HepG2 (cell line): ENCODE results near the gene RASA1. TPM values are rescaled to one million over a fixed set of nuclear protein-coding genes. Genes with fewer than 3 reads are reported as not detected.
A peak's percentile ranks its signal among the peaks of the same experiment; 100 is the strongest.

Experiments
- AHR ChIP-seq: IDR thresholded peaks from 2 replicates; pipeline ENCODE4 v1.6.1; 2018; ENCODE audit warnings: missing genetic modification reagents, missing compliant biosample characterization
- CEBPZ ChIP-seq: IDR thresholded peaks from 2 replicates; pipeline ENCODE4 v1.6.1; 2012; ENCODE audit warnings: low read length, improper control_type of control experiment
- DNMT1 ChIP-seq: sonication (generic); formaldehyde crosslinking; IDR thresholded peaks from 2 replicates; pipeline ENCODE4 v1.5.1; 2020; ENCODE audit warnings: mild to moderate bottlenecking, missing genetic modification reagents
- ERF ChIP-seq: IDR thresholded peaks from 2 replicates; pipeline ENCODE4 v1.6.1; 2018; ENCODE audit warnings: missing biosample characterization, missing genetic modification reagents
- FOXM1 ChIP-seq: sonication (generic); formaldehyde crosslinking; IDR thresholded peaks from 2 replicates; pipeline ENCODE4 v1.5.0; 2020; ENCODE audit warnings: missing genetic modification reagents
- GABPB1 ChIP-seq: IDR thresholded peaks from 2 replicates; pipeline ENCODE4 v1.6.1; 2016; ENCODE audit warnings: mild to moderate bottlenecking, missing genetic modification reagents, moderate library complexity, missing compliant biosample characterization
- HDAC2 ChIP-seq: sonication (generic); formaldehyde crosslinking; IDR thresholded peaks from 2 replicates; pipeline ENCODE4 v1.4.0; 2020; ENCODE audit warnings: missing genetic modification reagents
- HES4 ChIP-seq: sonication (generic); formaldehyde crosslinking; IDR thresholded peaks from 2 replicates; pipeline ENCODE4 v1.9.0; 2021; ENCODE audit warnings: mild to moderate bottlenecking, missing genetic modification reagents, borderline replicate concordance
- JUN ChIP-seq: sonication (generic); formaldehyde crosslinking; IDR thresholded peaks from 2 replicates; pipeline ENCODE4 v1.4.0; 2020; ENCODE audit warnings: mild to moderate bottlenecking, missing genetic modification reagents
- KAT2B ChIP-seq: fragments of 150-350 bp; IDR thresholded peaks from 2 replicates; pipeline ENCODE4 v1.6.1; 2014; ENCODE audit warnings: low read depth, low read length, borderline replicate concordance
- NPAS2 ChIP-seq: sonication (generic); formaldehyde crosslinking; IDR thresholded peaks from 2 replicates; pipeline ENCODE4 v1.8.0; 2022; ENCODE audit warnings: mild to moderate bottlenecking, missing genetic modification reagents, borderline replicate concordance
- PHF8 ChIP-seq: sonication (generic); formaldehyde crosslinking; IDR thresholded peaks from 2 replicates; pipeline ENCODE4 v1.5.0; 2020; ENCODE audit warnings: missing genetic modification reagents
- RELA ChIP-seq: sonication (generic); formaldehyde crosslinking; IDR thresholded peaks from 2 replicates; pipeline ENCODE4 v1.4.0; 2020; ENCODE audit warnings: missing genetic modification reagents
- SIX4 ChIP-seq: sonication (generic); formaldehyde crosslinking; IDR thresholded peaks from 2 replicates; pipeline ENCODE4 v1.4.0; 2020; ENCODE audit warnings: missing genetic modification reagents
- SKI ChIP-seq: fragments of 450-650 bp; IDR thresholded peaks from one replicate; pipeline ENCODE4 v1.6.1; 2018; ENCODE audit warnings: mild to moderate bottlenecking; ENCODE audit not compliant: partially characterized antibody
- SNAPC5 ChIP-seq: sonication (generic); formaldehyde crosslinking; IDR thresholded peaks from 2 replicates; pipeline ENCODE4 v1.8.1; 2023; ENCODE audit warnings: mild to moderate bottlenecking, missing genetic modification reagents, borderline replicate concordance
- TERF1 ChIP-seq: sonication (generic); formaldehyde crosslinking; IDR thresholded peaks from 2 replicates; pipeline ENCODE4 v1.8.0; 2022; ENCODE audit warnings: mild to moderate bottlenecking, missing genetic modification reagents, moderate library complexity
- WIZ ChIP-seq: sonication (generic); formaldehyde crosslinking; IDR thresholded peaks from 2 replicates; pipeline ENCODE4 v1.5.1; 2020; ENCODE audit warnings: mild to moderate bottlenecking, missing genetic modification reagents
- ZNF362 ChIP-seq: sonication (generic); formaldehyde crosslinking; IDR thresholded peaks from 2 replicates; pipeline ENCODE4 v1.4.0; 2020; ENCODE audit warnings: missing genetic modification reagents, mild to moderate bottlenecking, borderline replicate concordance
- ZNF431 ChIP-seq: sonication (generic); formaldehyde crosslinking; IDR thresholded peaks from 2 replicates; pipeline ENCODE4 v1.9.0; 2022; ENCODE audit warnings: missing genetic modification reagents, low read depth, mild to moderate bottlenecking, borderline replicate concordance
- ZNF83 ChIP-seq: sonication (generic); formaldehyde crosslinking; IDR thresholded peaks from 2 replicates; pipeline ENCODE4 v1.4.0; 2020; ENCODE audit warnings: missing genetic modification reagents, mild to moderate bottlenecking, borderline replicate concordance
- ZXDC ChIP-seq: sonication (generic); formaldehyde crosslinking; IDR thresholded peaks from 2 replicates; pipeline ENCODE4 v1.5.0; 2020; ENCODE audit warnings: mild to moderate bottlenecking, missing genetic modification reagents
- polyA plus RNA-seq, 8 experiments: library from polyadenylated mRNA; depleted of rRNA in 3 of 8; stranded (reverse) in 7 of 8; unstranded in 1 of 8; fragments of >200 nt; fragmentation: Illumina TruSeq in 4 of 8; extraction: Trizol in 4 of 8; gene quantifications; 2 replicates each; pipeline versions ENCODE4 v1.2.1 to v1.2.3, GENCODE V29; 2011 to 2016; ENCODE audit warnings: low read depth in 4 of 8, missing spikeins in 1 of 8, mixed read lengths in 1 of 8; ENCODE audit not compliant: insufficient read depth in 1 of 8
- total RNA-seq, 5 experiments: library from RNA; depleted of rRNA; stranded (reverse); fragments of >200 nt; fragmentation: Illumina TruSeq; extraction: Trizol; gene quantifications; 2 replicates each; pipeline ENCODE4 v1.2.3, GENCODE V29; 2016; ENCODE audit warnings: low read depth in 1 of 5

The RASA1 gene
- total and polyA plus RNA-seq, 2 of the 13 experiments (the other 11 are each of a cell fraction or from before 2014, with no cell fraction given), result 19.5 to 20.5 TPM

- TF ChIP-seq GABPB1, result peak; percentile 88
- no peak for TF ChIP-seq ZXDC (CRISPR knock-in tag)
- TF ChIP-seq SIX4 (CRISPR knock-in tag), result no peak
- TF ChIP-seq DNMT1 (CRISPR knock-in tag), result no peak
- TF ChIP-seq RELA (CRISPR knock-in tag), result no peak
- no peak for TF ChIP-seq WIZ (CRISPR knock-in tag)
- TF ChIP-seq AHR (CRISPR knock-in tag), result no peak; the same call in 1 of the 2 replicates
- no peak for TF ChIP-seq SKI
- TF ChIP-seq HDAC2 (CRISPR knock-in tag), result peak; percentile 43
- no peak for TF ChIP-seq CEBPZ
- no peak for TF ChIP-seq FOXM1 (CRISPR knock-in tag)
- no peak for TF ChIP-seq JUN (CRISPR knock-in tag)
- TF ChIP-seq HES4 (CRISPR knock-in tag), result no peak; the same call in 1 of the 2 replicates
- no peak for TF ChIP-seq ZNF83
- no peak for TF ChIP-seq NPAS2
- no peak for TF ChIP-seq TERF1 (CRISPR knock-in tag)
- no peak for TF ChIP-seq SNAPC5
- TF ChIP-seq KAT2B, result no peak
- TF ChIP-seq ERF (CRISPR knock-in tag), result peak; percentile 70; the same call in 1 of the 2 replicates
- peak; percentile 39; the same call in 1 of the 2 replicates for TF ChIP-seq ZNF431 (CRISPR knock-in tag)
- TF ChIP-seq ZNF362, result peak; percentile 28; the same call in 1 of the 2 replicates
- TF ChIP-seq PHF8 (CRISPR knock-in tag), result peak; percentile 51
Observed at GRCh38 chr5:87267574-87268125, at the start of gene RASA1 (continued).
